ENCODE results near the gene FUBP3.

The FUBP3 gene, protein sequence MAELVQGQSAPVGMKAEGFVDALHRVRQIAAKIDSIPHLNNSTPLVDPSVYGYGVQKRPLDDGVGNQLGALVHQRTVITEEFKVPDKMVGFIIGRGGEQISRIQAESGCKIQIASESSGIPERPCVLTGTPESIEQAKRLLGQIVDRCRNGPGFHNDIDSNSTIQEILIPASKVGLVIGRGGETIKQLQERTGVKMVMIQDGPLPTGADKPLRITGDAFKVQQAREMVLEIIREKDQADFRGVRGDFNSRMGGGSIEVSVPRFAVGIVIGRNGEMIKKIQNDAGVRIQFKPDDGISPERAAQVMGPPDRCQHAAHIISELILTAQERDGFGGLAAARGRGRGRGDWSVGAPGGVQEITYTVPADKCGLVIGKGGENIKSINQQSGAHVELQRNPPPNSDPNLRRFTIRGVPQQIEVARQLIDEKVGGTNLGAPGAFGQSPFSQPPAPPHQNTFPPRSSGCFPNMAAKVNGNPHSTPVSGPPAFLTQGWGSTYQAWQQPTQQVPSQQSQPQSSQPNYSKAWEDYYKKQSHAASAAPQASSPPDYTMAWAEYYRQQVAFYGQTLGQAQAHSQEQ

DNA sequence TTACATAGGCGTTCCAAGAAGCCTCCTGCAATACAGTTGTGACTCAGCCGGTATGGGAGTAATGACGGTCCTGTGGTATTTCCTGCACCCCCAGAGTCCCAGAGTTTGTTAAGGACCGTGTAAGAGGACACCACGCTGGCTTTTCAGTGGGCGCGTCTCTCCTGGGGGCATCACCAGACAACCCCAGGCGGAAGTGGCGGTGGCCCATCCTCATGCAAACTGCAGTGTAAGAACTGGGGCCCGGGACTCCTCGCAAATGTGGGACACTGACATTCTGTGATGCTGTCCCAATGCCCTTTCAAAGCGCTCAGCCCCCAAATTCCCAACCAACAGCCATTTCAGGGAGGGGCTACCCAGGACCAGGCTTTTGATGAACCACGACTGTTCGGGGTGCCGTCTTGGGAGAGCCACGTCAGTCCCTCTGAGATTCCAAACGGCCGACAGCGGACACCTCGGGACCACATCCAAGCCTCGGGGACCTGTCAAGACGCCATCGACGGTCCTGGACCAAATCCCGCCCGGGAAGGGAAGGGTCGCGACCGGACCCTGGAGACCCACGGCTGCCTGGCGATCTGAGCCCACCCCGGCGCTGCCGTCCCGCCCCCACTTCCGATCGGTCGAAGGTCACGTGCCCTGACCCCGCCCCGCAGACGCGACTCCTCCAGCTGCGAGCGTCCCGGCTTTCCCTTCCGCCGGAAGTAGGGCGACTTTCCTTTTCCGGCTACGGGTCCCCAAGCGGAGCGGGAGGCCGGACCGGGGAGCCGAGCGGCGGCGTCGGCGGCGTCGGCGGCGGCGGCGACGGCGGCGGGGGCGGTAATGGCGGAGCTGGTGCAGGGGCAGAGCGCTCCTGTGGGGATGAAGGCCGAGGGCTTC lies at the start of gene FUBP3:
Gene FUBP3 (plus strand): TSS at position 713 of the 873 bp plus-strand sequence. CDS start 104 bp downstream, at position 817.
- peak; percentile 85 for DNase-seq (ENCODE audit: low read depth)

DNA sequence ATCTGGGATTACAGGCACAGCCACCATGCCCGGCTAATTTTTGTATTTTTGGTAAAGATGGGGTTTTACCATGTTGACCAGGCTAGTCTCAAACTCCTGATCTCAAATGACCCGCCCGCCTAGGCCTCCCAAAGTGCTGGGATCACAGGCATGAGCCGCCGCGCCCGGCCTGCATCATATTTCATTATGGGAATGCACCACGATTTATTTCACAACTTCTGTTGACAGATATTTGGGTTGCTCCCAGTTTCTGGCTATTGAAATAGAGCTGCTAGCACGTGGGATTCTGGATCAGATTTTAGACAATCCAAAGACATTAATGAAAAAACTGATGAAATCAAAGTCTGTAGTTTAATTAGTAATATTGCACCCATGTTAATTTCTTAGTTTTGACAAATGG lies 48.4 kb upstream of the FUBP3 start:
- no peak for DNase-seq (ENCODE audit: low read depth)

DNA sequence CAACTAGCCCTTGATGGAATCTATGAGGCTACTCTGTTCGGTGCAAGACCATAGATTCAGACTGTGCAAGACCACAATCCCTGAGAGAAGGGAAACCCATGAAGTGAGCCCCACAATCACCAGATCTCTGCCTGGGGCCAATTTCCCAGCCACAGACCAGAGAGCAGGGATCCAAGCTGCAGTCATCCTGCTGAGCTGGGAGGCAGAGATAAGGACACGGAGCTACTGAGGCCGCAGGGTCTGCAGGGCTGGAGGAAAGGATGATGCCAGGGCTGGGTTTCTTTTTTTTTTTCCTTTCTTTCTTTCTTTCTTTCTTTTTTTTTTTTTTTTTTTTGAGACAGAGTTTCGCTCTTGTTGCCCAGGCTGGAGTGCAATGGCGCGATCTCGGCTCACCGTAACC lies 47.7 kb upstream of the FUBP3 start:
- no peak for DNase-seq (ENCODE audit: low read depth)

DNA sequence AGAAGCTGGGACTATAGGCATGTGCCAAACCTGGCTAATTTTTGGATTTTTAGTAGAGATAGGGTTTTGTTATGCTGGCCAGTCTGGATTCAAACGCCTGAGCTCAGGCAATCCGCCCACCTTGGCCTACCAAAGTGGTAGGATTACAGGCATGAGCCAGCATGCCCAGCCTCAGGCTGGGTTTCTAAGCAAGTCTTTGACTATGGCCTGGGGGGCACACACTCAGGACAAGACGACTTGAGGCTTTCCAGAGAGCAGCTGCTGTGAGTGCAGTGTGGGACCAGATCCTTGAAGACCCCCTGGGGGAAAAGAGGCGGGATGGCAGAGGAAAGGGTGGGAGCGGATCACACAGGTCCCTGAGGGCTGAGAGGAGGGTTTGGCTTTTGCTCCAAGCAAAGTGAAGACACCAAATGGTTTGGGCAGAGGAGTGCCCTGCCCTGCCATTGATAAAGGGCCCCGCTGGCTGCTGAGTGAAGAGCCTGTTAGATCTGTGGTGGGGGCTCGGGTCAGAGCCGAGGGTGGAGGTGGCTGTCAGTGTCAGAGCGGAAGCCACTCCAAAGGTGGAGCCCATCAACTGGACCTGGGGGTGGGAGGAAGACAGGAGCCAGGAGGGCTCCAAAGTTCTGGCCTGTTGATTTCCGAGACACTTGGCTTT lies 46.8 kb upstream of the FUBP3 start:
- DNase-seq (ENCODE audit: low read depth): no peak

DNA sequence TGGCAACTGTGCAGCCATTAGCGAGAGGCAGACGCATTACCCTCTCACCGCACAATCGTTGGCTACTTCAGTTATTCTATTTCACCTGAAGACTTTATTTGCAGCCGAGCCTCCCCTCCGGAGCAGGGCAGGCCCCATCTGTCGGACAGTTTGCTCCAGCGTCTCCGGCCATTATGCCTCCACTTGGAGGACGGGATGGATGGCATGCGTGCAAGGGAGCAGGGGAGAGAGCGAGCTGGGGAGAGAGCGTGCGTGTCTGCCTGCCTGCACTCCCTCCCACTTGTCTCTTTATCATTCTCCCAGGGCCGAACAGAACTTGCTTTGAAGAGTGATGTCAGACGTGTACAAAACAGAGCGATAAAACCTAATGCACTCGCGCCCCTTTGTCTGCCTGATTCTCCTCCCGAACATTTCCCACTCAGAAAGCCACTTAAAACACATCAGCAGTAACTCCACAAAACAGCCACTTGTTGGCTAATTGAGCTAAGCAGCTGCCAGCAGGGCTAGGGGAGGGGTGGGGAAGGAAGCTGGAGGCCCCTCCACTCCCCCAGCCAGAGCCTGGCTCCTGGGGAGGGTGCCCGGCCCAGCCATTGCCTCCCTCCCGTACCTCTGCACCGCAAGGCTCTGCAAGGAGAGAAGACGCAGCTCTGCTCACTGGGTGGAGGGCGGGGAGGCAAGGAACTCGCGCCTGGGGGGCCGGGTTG lies 43.4 kb upstream of the FUBP3 start:
- no peak for DNase-seq (ENCODE audit: low read depth)

DNA sequence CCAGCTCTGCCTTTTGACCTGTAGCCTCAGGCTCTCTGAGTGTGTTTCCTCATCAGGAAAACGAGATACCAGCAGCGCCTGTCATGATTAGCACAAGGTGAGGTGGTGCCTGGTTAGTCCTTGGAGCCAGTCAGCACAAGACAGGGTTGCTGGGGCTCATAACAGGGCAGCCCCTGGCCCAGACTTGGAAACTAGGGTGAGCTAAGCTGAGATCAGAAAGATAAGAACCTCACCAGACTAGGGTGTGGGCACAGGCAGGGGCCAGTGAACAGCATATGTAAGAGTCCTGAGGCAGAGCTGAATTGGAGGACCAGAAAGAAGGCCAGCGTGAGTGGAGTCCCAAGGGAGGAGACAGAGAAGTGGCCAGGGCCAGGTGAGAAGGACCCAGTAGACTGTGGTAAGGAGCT lies 42.7 kb upstream of the FUBP3 start:
- no peak for DNase-seq (ENCODE audit: low read depth)

DNA sequence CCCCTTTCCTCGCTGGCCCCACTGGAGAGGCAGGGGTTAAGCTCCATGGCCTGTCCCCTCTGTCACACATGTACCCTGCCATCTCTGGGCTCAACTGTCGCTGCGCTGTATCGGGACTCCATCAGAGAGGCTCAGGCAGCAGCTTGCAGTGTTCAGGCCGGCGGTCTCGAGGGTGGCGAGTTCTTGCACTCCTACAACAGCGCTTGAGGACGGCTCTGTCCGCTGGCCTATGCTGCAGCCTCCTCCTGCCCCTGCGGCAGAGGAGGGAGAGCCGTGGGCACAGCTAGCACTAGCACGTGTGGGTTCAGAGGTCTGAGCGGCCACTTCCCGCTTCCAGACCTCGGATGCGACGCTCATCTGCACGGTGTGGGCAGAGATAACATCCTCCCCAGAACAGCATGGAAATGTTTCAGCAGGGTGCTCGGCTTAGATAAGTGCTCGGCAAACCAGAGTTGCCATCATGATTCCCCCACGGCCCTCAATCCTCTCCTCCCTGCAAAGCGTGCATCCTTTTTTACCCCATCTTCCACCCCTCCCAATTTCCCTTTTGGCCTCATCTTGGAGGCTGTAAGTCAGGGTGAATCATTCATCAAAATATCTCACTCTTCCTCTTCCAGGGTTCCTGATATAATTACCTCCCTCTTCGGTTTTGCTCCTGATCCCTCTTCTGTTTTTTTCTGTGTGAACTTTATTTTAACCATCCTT lies 41.9 kb upstream of the FUBP3 start:
- DNase-seq (ENCODE audit: low read depth): no peak

DNA sequence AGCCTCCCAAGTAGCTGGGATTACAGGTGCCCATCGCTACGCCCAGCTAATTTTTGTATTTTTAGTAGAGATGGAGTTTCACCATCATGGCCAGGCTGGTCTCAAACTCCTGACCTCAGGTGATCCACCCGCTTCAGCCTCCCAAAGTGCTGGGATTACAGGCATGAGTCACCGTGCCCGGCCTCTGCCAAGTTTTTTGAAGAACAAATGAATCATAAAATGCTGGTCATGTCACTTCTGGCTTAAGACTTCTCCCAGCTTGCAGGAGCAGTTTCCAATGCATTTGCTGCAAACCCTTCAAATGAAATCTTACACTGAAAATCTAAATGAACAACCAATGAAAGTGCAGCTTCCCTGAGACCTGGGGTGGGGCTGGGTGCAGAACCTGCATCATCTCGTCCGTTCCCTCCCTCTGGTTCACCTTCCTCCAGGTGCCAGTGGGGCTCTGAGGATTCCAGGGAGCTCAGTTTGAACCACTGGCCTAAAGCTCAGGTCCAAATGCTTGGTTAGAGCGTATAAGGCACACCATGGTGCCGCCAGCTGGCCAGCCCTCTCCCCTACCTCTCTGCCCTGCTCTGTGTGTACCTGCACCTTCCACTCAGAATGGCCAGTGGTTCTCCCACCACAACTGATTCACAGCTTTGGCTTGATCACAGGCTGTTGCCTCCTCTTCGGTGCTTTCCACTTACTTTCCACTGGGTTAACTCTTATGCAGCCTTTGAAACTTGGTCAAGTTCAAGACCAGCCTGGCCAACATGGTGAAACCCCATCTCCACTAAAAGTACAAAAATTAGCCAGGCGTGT lies 39.8 kb upstream of the FUBP3 start:
- DNase-seq (ENCODE audit: low read depth): no peak

DNA sequence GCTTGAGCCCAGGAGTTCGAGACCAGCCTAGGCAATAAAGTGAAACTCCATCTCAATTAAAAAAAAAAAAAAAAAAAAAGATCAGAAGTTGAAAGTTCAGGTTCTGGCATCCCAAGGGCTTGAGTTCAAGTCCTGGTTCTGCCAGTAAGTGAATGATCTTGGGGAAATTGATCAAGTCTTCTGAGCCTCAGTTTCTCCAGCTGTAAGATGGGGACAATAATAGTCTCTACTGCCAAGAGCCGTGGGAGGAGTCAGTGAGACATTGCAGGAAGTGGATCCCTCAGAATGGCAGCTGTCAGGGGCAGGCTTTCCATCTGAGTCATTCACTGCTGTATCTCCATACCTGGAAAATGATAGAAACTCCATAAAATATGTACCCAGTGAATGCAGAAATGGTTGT lies 37.8 kb upstream of the FUBP3 start:
- no peak for DNase-seq (ENCODE audit: low read depth)

DNA sequence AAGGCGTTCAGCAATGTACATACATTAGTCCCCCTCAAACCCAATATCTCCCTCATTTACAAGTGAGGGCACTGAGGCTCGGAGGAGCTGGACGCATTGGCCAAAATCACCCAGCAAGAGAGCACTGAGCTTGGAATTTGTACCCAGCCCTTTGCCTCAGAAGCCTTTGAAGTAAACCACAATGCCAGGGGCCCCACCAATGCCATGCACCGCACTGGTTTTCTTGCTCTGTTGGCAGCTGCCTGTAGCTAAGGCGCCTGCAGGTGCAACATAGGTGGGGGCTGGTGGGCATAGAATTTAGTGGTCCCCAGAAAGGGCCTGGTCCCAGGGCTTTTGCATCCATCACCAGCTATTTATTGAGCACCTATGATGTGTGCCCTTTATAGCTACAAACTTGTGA lies 37.3 kb upstream of the FUBP3 start:
- no peak for DNase-seq (ENCODE audit: low read depth)

DNA sequence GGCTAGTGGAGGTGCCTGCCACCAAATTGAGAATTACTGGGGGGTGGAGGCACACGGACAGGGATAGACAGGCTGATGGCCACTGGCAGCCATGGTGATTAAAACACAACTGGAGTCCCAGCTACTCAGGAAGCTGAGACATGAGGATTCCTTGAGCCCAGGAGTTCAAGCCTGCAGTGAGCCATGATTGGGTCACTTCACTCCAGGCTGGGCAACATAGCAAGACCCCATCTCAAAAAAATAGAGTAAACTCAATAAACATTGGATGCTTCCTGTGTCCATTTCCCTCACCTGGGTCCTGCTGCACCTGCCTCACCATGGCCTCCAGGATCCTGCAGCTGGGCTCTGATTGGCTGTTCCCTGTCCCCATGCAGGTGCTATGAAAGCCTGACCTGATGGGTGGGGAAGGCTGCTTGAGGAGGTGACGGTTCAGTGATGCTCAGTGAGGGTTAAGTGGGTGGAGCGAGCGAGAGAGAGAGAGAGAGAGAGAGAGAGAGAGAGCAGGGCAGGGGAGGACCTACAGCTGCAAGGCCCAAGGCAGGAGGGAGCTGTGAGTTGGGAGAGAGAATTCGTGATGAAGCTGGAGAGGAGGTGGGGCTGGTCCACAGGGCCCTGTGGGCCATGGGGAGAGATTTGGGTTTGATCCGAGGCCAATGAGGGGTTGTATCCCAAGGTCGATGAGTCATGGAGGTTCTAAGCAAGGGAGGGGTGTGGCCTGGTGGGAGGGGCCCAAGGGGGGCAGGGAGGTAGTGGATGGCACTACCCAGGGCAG lies 36.7 kb upstream of the FUBP3 start:
- no peak for DNase-seq (ENCODE audit: low read depth)

DNA sequence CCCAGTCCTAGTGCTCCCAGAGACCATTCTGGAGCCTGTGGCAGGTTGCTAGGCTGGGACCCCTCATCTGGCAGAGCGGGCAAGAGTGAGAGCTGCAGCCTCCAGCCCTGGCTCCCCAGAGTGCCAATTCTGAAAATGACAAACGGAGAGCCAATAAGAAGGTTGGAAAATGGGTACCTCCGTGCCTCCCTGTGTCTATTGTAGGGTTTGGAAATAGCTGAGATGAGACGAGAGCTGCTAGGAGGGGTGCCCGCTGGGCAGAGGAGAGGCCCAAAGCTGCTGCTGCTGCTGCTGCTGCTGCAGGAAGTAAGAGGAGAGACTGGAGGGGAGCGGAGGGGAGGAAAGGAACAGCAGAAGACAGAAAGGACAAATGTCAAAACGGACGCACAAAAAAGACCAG lies 36.0 kb upstream of the FUBP3 start:
- no peak for DNase-seq (ENCODE audit: low read depth)

DNA sequence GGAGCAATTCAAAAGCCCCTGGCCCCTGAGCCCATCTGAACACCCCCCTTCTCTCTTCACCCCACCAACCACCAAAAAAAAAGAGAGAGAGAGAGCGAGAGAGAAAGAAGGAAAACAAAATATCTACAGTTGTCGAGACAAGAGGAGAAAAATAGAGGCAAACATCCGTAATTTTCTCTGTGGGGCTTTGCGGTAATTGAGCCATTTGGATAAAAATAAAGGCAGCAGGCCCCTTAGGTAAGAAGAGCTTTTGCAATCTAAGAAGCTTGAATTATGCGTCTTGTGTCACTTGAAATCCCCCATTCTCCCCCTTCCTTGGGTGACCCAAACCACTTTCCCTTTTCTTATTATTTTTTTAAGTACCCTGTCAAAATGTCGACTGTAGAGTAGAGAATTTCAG lies 35.5 kb upstream of the FUBP3 start:
- no peak for DNase-seq (ENCODE audit: low read depth)

DNA sequence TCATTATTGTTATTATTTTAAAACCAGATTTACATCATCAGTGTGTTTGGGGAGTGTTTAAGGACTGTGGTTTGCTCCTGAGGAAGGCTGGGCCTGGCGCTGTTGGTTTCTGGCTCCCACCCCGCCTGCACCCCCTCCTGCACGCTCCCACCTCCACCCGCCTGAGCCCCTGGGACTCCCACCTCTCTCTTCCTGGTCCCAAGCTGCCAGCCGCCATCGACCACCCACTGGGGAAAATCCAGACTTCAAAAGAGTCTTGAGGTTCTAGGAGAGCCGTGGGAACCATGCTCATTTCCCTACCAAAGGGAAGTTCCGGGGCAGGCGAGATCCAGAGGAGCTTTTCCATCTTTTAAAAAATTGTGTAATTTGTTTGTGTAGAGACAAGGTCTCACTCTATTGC lies 35.0 kb upstream of the FUBP3 start:
- no peak for DNase-seq (ENCODE audit: low read depth)

DNA sequence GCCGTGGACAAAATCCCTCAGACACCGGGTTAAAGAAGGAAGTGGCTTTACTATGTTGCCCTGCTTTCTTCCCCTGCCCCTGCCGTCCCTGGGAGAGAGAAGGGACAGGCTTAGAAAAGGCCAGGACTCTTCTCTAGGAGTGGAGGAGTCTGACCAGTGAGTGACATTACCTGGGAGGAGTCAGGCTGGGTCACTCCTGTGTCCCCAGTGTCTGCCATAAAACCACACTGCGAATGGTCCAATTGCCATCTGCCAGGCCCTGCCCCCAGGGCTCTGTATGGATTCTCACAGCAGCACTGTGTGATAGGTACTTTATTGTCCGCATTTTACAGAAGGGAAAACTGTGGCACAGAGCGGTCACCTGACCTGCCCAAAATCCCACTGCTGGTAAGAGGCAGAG lies 31.3 kb upstream of the FUBP3 start:
- DNase-seq (ENCODE audit: low read depth): no peak

DNA sequence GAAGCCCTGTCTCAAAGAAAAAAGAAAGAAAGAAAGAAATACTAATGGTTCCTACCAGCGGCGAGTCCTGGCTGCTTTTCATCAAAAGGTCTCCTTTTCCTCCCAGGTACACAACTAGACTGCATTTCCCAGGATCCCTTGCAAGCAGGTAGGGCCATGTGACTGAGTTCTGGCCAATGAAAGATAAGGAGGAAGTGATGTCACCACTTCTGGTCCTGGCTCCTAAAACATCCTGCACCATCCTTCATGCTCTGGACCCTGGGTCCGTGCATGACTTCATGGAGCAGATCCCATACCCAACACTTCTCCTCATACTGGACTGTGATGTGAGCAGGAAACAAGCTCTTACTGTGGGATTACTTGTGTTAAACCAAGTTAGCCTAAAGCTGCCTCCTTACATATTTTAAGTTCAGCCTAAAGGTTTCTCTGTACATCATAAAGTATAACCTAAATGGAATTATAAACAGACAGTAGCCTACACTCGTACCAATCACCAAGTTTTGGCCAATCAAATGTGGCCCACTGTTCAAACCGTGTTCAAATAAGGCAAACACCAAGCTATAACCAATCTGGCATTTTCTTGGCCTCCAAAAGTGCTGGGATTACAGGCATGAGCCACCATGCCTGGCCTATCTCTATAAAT lies 30.2 kb upstream of the FUBP3 start:
- no peak for DNase-seq (ENCODE audit: low read depth)

DNA sequence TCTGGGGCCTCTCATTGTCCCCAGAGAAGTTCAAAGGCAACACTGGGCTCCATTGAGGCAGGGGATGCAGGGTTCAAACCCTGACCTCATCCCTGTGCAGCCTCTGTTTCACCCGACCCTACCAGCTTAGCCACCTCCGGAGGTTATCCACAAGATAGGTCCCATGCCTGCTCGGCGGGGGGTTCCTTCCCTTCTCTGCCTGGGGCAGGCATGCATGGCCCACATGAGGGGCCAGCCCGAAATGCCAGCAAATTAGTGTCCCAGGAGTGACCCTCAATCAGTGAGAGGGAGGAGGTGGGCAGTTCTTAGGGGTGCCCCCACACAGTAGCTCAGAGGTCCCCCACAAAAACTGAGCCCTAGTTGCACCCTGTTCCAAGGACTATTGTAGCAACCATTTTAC lies 24.8 kb upstream of the FUBP3 start:
- DNase-seq (ENCODE audit: low read depth): no peak

DNA sequence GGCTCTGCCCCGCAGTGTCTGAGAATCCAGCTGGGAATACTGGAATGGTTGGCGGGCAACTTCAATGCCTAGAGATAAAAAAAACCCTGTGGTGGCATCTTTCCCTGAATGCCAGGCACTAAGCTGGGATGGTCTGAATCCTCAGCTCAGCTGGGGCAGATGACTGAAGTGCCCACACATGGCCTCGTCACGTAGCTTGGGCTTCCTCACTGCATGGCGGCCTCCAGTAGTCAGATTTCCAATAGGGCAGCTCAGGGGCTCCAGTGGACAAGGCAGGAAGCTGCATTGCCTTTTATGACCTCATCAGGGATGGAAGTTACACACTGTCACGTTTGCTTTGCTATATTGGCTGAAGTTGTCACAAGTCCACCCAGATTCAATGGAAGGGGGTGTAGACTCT lies 24.3 kb upstream of the FUBP3 start:
- DNase-seq (ENCODE audit: low read depth): no peak

DNA sequence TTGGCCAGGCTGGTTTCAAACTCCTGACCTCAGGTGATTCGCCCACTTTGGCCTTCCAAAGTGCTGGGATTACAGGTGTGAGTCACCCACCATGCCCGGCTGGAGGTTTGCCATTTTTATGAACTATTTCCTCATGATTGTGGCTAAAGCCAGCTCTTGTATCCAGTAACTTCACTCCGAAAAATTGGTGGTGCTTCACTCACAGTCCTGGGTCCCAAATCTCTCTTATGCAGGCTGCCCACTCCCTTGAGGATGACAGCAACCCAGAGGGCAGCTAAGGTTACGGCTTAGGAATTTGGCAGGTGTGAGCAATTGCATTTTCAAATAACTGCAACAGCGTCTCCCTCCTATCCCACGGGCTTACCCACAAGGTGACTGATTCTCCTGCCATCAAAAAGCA lies 23.4 kb upstream of the FUBP3 start:
- no peak for DNase-seq (ENCODE audit: low read depth)
